ENCODE measurements around the gene RAB18. TPM values are rescaled to one million over a fixed set of nuclear protein-coding genes. Genes with fewer than 3 reads are reported as not detected.

The RAB18 gene
- total and polyA plus RNA-seq, 2 donors (not counting 1 experiment from before 2014, with no cell fraction given): 8.4 to 60.5 TPM

DNA sequence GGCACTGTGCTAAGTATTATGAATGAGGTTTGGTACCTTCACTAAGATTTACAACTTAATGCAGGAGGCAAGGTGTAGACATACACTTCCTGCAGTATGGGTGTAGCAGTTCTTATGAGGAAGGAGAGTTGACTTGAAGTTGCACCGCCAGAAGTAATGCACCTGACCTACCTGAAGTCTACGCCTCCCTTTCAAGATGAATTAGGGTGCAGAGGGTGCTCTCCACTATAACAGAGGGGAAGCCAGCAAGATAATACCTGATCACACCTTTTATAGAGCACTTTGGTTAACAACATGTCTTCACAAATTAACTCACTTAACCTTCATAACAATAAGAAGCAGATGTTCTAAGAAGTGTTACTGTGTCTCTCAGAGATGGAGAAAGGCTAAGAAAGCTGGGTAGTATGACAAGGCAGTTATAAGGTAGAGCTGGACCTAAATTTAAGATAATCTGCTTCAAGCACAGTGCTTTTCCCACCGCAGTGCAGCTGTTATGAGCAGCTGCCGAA is 552 bp upstream of the RAB18 start:
- Histone ChIP-seq H3K4me3 (ENCODE audit: control extremely low read depth in 1 of 5, extremely low read depth in 1 of 5, insufficient read depth in 1 of 5, low read depth in 2 of 5, low read length in 4 of 5) (peak overlapping the region; percentile 61 to 91 (median 77)), H3K9ac (ENCODE audit: low read length) (peak overlapping the region; percentile 83), H3K79me2 (ENCODE audit: control insufficient read depth, insufficient read depth, low read length) (peaks cover 44% of the 10 kb centered on the region), H2AFZ (ENCODE audit: insufficient read depth, low read depth, low read length, poor library complexity, severe bottlenecking) (peak overlapping the region; percentile 77), H4K20me1 (ENCODE audit: control insufficient read depth, insufficient read depth, low read length, poor library complexity, severe bottlenecking) (peaks cover 20% of the 10 kb centered on the region), H3K4me1 (ENCODE audit: control insufficient read depth in 2 of 2, insufficient read depth in 2 of 2, low read length in 2 of 2) (peaks cover 13 to 18% of the 10 kb centered on the region in 2 donors), H3K27ac (ENCODE audit: low read length in 2 of 2) (peak overlapping the region; percentile 87 to 88), H3K4me2 (replicated peaks; ENCODE audit: low read depth, low read length, poor library complexity, severe bottlenecking) (peak overlapping the region; percentile 64), H3K36me3 (replicated peaks in 1 of 2; ENCODE audit: control extremely low read depth in 1 of 2, control insufficient read depth in 1 of 2, extremely low read depth in 1 of 2, insufficient read depth in 2 of 2, low read length in 1 of 2) (no peaks in the 10 kb centered on the region), H3K27me3 (replicated peaks in 1 of 4; ENCODE audit: control extremely low read depth in 1 of 4, control insufficient read depth in 3 of 4, insufficient read depth in 4 of 4, low read length in 3 of 4) (peaks cover 0 to 16% (median 2%) of the 10 kb centered on the region in 4 experiments), H3K9me3 (ENCODE audit: control extremely low read depth in 1 of 3, control insufficient read depth in 2 of 3, insufficient read depth in 1 of 3, low read length in 2 of 3) (no peaks in the 10 kb centered on the region)
- ChIA-PET CTCF (interaction anchor here (1.2 to 1.4 kb wide), 3 partner anchors 349 to 799 kb away, joined by 3 to 5 read pairs (median 4); partner anchors contain the start of genes MASTL, MPP7 and YME1L1), POLR2A (interaction anchor here (1.0 to 1.3 kb wide), 3 partner anchors 261 to 1029 kb away, joined by 3 to 8 read pairs (median 7); partner anchors contain the start of genes MASTL and YME1L1)
- no peak for TF ChIP-seq EZH2 (IDR thresholded peaks at IDR 0.05; ENCODE audit: borderline replicate concordance, insufficient read depth, low read depth, low read length, poor library complexity, severe bottlenecking)
- TF ChIP-seq, protein P1, sequence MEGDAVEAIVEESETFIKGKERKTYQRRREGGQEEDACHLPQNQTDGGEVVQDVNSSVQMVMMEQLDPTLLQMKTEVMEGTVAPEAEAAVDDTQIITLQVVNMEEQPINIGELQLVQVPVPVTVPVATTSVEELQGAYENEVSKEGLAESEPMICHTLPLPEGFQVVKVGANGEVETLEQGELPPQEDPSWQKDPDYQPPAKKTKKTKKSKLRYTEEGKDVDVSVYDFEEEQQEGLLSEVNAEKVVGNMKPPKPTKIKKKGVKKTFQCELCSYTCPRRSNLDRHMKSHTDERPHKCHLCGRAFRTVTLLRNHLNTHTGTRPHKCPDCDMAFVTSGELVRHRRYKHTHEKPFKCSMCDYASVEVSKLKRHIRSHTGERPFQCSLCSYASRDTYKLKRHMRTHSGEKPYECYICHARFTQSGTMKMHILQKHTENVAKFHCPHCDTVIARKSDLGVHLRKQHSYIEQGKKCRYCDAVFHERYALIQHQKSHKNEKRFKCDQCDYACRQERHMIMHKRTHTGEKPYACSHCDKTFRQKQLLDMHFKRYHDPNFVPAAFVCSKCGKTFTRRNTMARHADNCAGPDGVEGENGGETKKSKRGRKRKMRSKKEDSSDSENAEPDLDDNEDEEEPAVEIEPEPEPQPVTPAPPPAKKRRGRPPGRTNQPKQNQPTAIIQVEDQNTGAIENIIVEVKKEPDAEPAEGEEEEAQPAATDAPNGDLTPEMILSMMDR (IDR thresholded peaks at IDR 0.05): no peak
- WGBS (ENCODE audit: insufficient coverage): no CpG with 5 or more reads among the region's 4 CpGs
- H3K4me1 Mint-ChIP-seq: peaks cover 38% of the 10 kb centered on the region
- ATAC-seq (ENCODE audit: low read depth) (no peak), DNase-seq (no peak)
- peaks cover 9% of the 10 kb centered on the region for H3K27me3 Mint-ChIP-seq
- no peaks in the 10 kb centered on the region for H3K9me3 Mint-ChIP-seq (ENCODE audit: insufficient read depth)
- H3K27ac Mint-ChIP-seq: peak overlapping the region; percentile 100
- peak overlapping the region; percentile 100 for H3K4me3 Mint-ChIP-seq
- intact Hi-C loops (cut with micrococcal nuclease): loop anchor here (1.0 to 10.0 kb wide), 6 partner anchors 139 to 1029 kb away; partner anchors contain the start of genes ANKRD26, MPP7 and WAC

Data from B cell (primary cell).